Spleen (tissue), 7 donors: Measurements from ENCODE around the gene PARVB.

Source experiments
- POLR2A ChIP-seq, 3 donors: fragments of 450-650 bp; IDR thresholded peaks; one replicate each; pipeline ENCODE4 v1.5.1; 2017; ENCODE audit warnings: antibody characterized with exemption in 3 of 3, mild to moderate bottlenecking in 1 of 3
- TF ChIP-seq, protein P1 (sequence below), 11 experiments: fragments of 200-600 bp in 7 of 11; fragments of 450-650 bp in 4 of 11; sonication (generic) in 4 of 11; IDR thresholded peaks in 8 of 11; conservative IDR thresholded peaks in 3 of 11; 1 replicate in 7 of 11; 2 replicates in 4 of 11; pipeline versions ENCODE4 v1.4.0 to v1.8.0; 2016 to 2021; ENCODE audit warnings: antibody characterized with exemption in 11 of 11, inconsistent platforms in 4 of 11, mild to moderate bottlenecking in 1 of 11
- donor health status: DM: no; HTN: no; CAD: no; lungs with moderate emphysema.
- donor health status: DM: no; HTN: no; CAD: no.
- donor health status: DM: no; HTN: no; CAD: no.

DNA sequence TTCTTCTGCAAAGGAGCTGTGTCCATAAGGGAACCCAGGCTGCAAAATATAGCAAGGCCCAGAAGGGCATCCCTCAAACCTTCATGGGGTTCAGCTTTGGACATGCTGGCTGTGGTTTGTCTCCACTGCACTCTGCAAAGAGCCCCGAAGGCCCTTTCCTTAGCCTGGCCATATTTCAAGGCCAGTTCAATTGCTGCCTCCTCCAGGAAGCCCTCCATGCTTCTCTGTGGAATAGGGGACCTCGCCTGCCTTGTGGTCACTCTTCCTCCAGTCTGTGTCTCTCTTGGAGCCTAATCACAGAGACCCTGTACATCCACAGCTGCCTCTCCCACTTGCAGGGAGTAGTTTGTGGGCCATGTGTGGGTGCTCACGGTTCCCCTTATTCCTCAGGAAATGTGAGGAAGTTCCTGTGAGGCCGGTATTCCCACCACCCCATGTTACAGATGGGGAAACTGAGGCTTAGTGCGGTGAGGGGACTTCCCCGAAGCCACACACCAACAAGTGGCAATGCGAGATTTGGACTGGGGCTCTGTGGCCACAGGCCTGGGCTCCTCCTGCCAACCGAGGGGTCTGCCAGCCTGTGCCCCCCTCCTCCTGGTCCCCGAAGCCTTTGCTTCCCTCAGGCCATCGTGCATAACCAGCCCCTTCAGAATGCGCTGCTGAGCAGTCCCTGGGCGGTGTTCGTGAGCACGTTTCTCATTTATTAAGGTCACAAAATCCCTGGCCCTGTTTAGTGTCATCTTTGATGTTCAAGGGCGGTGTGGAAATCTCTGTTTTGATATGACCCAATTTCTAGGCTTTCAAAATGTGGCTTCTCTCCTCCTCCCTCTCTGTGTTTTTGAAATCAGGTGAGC is 65.8 kb downstream of the PARVB start:
- no peak for TF ChIP-seq POLR2A (IDR thresholded peaks at IDR 0.05)
- TF ChIP-seq, protein P1, sequence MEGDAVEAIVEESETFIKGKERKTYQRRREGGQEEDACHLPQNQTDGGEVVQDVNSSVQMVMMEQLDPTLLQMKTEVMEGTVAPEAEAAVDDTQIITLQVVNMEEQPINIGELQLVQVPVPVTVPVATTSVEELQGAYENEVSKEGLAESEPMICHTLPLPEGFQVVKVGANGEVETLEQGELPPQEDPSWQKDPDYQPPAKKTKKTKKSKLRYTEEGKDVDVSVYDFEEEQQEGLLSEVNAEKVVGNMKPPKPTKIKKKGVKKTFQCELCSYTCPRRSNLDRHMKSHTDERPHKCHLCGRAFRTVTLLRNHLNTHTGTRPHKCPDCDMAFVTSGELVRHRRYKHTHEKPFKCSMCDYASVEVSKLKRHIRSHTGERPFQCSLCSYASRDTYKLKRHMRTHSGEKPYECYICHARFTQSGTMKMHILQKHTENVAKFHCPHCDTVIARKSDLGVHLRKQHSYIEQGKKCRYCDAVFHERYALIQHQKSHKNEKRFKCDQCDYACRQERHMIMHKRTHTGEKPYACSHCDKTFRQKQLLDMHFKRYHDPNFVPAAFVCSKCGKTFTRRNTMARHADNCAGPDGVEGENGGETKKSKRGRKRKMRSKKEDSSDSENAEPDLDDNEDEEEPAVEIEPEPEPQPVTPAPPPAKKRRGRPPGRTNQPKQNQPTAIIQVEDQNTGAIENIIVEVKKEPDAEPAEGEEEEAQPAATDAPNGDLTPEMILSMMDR (IDR thresholded peaks at IDR 0.05 in 8 of 11, conservative IDR thresholded peaks at IDR 0.05 in 3 of 11) = no peak
